ENCODE results near the gene SYMPK.
A peak's percentile ranks its signal among the peaks of the same experiment; 100 is the strongest.
"Not testable (repeated sequence)": the region's sequence is repeated elsewhere in the genome, so short reads cannot be mapped to it uniquely, and the experiment has no call there.

SYMPK gene

DNA sequence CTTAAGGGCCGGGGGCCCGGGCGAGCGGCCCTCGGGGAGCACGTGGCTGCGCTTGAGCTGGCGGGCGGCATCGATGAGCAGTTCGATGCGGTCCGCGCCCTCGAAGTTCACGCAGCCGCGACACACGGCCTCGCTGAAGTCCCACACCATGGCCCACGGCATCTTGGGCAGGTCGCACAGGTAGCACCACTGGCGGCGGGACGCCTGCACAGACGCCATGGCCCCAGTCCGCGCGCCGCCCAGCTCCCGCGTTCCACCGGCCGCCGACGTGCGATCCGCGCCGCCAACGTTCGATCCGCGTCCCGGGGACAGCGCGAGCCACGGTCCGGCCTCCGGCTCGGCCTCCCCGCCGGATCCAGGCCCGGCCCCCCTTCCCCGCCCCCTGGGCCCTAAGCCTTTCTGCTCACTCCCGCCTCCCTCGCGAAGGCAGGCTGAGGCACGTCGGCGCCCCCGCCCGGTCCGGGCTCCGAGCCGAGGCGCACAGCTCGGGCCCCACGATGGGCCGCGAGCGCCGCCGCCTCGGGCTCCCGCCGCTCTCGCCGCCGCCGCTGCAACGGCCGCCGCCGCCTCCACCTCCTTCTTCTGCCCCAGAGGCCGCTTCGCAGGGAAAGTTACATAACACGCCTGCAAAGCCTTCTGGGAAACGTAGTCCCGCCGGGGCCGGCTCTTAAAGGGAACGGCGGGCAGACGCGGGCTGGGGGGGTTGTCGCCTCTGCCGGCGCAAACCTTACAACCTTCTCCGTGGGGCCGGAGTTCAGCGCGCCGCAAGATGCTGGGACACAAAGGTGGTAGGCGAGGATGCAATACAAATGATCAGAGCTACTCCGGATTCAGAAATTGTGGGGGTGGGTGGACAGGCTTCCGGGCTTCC is 22.8 kb upstream of the SYMPK start, which contains the start of gene IRF2BP1:
TSS of gene IRF2BP1 (minus strand) at position 586 of the 871 bp plus-strand sequence. CDS start at position 219, 367 bp downstream.
- peak; percentile 94 for DNase-seq

DNA sequence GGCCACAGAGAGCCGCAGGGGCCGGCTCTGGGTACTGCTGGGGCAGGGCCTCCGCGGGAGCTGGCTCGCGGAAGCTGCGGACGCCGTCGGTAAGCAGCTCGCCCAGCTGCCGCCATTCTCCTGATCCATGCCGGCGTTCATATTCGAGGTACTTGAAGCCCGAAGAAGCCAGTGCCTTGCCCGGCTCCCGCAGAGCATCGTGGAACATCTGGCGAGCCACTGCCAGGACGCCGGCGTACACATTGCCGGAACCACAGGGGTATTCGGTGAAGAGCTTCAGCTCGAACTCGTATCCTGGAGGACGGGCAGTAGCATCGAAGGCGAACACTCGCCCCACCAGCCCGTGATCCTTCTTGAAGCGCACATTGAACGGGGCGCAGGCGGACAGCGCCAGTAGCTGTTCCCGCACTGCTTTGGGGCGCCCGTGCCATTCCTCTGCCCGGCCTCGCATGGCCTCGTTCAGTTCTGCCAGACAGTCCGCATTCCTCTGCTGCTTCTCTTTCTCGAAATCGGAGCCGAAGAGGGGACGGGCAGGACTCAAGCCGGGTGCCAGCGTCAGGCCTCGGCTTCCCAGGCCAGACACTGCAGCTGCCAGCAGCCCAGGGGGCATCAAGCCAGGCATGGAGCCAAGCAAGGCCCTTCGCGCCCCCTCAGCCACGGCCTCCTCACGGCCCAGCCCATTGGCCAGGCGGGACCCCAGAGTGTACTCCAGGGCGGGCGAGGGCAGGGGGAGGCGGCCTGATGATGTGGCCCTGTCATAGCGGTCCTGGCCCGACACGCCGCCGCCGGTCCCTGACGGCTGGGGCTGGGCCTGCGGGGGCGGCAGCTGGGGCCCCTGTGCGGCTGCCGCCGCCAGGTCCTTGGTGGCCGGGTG is 22.0 kb upstream of the SYMPK start:
- DNase-seq = no peak

DNA sequence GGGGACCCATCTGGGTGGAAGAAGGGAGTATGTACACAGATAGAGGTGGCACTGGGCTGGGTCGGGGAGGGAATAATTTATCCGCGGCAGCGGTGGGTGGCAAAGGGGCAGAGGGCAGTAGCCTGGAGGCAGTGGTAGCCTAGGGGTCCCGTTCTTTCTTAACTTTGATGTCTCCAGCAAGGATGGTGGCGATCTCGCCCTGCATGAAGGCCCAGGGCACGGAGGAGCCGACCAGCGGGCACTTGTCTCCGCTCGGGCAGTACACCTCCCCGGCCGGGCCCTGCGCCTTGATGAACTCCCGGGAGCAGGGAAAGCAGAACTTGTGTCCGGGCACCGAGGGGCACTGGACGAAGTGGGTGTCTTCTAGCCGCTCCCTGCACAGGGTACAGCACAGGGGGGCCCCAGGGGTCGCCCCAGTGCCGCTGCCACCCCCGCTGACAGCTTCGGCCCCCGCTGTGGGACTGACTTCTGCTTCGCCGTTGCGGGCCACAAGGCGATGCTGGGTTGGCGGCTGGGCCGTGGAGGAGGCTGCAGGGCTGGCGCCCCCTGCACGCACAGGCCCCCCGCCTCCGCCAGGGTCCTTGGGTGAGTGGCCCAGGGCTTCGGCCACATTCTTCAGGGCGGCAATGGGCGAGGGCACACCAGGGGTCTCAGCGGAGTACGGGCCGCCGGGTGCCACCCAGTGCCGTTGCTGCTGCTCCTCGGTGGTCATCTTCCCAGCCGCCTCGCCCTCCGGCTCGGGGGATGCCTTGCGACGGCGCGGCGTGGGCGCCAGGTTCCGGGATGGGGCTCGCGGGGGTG is 21.1 kb upstream of the SYMPK start:
- no peak for DNase-seq

DNA sequence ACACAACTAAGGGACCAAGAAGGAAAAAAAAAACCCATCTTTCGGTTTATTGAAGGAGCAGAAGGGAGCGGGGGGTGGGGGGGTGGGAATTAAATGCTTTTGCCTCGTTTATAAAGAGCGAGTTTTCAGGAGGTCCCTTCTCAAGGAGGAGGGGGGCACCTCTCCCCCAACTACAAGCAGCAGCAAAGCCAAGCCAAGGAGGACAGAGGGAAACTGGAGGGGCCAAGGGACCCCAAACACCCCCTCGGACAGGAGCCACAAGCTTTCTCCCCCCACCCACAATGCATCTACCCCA is 20.6 kb upstream of the SYMPK start:
- no peak for DNase-seq

DNA sequence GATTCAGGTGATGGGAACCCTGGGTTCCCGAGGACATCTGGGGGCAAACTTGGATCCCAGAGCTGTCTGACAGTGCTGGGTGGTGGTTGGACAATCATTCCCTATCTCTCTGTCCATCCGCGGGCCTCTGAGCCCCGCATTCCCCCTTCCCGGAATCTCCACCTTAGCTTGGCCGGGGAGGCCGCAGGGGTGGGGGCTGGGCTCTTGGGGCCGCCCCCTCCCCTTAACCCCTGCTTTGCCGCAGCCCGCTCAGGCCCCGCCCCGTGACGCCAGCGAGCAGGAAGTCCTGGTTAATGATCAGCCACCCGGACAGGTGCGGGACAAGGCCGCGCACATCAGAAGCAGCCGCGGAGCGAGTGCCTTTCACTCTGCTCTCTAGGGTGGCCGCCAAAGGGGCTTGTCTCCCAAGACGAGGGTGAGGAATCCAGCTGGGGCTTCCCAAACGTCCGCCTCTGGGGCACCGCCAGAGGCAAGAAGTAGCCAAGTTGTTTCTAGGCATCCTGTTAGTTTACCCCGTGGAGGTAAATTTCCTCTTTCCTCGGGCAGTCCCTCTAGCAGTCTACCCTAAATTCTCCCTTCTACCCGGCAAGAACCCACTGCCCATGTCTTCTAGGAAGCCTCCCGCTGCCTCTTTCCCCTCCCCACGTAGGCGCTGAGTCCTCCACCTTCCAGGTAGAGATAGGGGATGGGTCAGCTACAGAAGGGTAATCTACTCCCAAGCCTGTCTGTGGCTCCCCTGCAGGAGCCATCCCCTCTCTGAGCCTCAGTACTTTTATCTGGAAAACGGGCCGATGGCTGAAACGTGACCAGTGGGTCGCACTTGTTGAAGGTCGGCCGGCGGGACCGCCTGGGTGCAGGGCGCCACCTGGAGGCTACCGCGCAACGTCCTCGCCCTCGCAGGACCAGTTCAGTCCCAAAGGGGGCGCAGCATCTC is 20.0 kb upstream of the SYMPK start:
- DNase-seq = peak; percentile 66

DNA sequence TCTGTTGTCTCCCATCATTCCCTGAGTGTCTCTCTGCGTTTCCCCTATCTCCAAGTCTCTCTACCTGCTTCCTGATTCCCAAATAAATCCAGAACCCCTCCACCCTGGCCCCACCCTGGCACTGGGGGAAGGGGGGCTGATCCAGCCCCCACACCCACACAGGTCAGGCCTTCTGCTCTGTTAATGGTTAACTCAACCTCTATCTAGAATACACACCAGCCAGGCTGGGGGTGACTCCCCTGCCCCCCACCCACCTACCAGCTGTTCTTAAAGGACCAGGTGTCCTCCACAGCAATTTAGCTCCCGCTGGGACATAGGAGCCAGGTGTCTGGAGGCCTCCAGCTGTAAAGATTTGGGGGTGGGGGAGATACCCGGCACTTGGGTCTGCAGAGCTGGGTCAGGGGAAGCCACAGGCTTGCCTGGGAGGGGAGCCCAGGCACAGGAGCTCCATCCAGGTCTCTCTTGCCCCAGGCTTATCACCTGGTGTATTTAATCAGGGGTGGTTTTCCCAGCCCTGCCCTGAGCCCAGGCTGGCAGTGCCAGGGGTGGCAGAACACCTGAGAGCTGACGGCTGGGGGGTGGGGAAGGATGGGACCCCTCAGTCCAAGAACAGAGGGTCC is 19.1 kb upstream of the SYMPK start:
- no peak for DNase-seq

DNA sequence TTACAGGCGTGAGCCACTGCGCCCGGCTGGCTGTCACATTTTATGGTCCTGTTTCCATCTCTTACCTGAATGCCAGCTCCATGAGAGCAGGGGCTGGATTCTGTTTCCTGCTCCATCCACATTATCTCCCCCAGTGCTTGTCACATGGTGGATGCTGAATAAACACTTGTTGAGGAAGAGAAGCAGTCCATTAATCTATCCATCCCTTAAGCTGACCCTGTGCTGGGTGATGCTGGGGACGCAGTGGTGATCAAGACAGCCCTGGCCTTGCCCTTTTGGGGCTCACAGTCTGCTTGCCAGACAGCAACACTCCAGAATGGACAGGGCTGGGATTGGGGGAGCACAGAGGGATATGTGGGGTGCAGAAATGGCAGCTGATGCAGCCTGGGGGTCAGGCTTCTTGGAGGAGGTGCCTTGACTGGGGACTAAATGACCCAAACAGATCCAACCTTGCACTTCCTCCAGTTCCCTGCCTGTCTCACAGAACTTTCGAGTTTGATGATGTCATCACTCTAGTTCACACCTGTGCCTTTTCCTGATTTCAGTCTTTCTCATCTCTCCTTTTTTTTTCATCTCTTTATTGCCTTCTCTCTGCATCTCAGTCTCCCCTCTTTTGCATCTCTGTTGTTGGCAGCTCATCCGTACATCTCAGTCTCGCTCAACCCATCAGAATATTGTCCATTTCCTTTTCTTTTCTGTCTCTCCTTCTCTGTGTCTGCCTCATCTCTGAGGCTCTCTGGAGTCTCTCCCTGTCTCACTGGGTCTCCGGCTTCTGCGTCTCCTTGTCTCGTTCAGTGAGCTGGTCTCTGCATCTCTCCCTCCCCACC is 18.3 kb upstream of the SYMPK start:
- no peak for DNase-seq

DNA sequence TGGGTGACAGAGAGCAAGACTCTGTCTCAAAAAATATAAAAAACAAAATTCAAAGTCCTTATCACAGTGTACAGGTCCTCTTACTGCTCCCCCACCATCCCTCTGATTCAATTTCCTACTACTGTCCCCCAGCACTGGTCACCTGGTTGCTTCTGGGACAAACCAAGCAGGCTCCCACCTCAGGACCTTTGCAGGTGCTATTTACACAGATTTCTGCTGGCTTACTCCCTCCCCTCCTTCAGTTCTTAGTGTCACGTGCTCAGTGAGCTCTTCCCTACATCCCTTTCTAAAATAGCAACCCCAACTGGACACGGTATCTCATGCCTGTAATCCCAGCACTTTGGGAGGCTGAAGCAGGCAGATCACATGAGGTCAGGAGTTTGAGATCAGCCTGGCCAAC is 17.0 kb upstream of the SYMPK start:
- DNase-seq = no peak

DNA sequence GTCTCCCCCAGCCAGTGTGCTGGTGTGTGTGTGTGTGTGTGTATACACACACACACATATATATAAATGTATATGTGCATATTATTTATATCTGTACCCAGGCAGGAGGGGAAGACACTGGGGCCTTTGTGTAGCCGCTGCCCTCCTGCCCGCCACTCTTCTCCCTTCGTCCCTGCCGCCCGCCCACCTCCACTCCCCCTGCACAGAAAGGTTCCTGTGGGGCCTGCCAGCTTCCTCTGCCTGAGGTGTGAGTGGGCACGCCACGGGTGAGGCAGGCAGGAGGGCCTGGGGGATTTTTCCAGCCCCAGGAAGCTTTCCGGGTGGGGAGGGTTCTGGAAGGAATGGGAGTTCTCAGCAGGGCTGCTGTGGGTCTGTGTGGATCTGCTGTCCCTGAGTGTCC is 16.1 kb upstream of the SYMPK start:
- no peak for DNase-seq

DNA sequence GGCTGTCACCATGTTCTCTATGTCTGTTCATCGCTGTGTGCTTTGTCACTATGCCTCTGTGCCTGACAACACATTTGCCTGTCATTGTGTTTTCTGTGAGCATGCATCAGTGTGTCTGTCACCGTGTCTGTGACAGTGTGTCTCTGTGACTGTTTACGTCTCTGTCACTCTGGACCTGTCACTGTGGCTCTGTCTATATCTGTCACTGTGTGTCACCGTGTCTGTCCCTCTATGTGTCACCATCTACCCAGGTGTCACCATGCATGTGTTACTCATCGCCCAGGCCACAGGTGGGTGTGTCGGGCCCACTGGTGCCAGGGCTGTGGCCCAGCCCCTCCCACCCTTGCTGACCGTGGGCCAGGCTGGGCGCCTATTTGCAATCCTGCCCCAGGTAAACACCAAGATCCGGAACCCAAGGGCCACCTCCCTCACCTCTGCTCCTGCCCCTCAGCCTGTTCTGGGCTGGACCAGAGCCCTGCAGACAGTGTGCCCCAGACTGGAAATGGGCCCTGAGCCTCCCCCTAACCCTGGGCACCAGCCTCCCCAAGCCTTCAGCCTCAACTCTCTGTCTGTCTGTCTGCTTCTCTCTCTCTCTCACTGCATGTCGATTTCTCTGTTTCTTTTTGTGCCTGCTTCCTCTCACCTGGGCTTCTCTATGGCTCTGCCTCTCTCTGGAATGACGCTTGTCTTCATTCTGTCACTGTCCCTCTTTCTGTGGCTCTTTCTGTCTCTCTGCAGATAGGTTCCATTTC is 15.3 kb upstream of the SYMPK start:
- no peak for DNase-seq

DNA sequence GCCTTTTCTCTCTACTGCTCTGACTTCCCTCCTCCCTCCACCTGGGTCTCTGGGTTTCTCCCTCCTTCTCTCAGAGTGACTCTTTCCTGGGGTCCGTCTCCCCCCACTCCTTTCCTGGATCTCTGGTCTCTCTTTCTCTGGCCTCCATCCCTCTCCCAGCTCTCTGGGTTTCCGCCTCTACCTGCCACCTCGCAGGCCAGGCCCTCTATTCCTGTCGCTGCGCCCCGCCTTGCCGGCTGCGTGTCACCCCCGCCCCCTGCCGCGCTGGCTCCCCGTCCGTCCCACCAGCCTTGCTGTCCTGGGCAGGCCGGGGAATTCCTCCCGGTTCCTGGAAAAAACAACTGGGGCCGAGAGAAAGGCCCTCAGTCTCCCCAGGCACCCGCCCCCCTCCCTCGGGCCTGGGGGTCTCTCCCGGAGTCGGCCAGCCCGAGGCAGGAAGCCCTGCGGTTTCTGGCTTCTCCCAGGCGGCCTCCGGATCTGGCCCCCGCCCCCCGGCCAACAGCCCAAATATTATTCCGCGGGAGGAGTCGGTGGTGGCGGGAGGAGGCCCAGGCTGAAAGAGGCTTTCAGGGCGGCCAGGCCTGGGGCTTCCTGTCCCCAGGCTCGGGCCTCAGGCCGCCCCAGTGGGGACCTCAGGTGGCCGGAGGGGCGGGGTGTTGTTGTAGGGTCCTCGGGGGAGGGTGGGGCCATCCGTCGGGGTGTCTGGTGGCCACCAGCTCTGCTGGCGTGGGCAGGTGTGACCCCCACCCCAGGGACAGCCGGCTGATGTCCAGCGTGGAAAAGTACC is 13.7 kb upstream of the SYMPK start:
- DNase-seq = no peak

DNA sequence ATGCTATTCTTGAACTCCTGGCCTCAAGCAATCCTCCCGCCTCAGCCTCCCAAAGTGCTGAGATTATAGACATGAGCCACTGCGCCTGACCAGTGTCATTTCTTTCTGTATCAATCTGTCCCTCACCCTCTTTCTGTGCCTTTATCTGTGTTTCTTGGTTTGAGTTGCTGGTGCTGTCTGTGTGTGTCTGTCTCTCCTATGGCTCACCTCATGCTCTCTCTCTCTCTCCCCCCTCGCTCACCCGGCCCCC is 13.1 kb upstream of the SYMPK start:
- DNase-seq = no peak

DNA sequence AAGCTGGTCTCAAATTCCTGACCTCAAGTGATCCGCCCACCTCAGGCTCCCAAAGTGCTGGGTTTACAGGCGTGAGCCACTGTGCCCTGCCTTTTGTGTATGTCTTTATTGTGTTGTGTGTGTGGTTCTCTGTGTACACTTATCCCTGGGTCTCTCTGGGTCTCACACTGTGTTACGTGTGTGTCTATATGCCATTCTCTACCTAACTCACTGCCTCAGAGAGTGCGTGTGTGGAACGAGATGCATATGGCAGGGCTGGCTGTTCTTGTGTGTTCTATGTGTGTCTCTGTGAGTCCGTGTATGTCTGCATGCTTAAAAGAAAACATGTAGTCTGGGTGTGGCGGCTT is 11.6 kb upstream of the SYMPK start:
- no peak for DNase-seq

DNA sequence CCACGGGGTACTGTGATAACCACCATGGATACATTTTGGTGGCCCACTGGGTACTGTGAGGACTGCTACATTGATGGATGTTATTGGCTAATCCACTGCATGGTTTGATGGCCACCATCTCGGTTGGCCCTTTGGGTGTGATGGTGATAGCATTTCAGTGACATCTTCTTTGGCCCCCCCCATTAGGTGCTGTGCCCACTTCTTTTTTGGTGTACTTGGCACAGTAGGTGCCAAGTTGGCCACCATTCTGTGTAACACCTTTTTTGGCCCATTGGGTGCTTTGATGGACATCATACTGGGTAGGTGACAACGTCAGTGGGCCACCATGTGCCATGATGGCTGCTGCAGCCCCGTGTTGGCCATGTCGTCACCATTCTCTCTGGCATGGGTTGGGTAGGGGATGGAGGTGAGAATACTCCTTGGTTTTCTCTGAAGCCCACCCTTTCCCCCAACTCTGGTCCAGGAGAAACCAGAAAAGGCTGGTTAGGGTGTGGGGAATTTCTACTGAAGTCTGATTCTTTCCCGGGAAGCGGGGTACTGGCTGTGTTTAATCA is 10.3 kb upstream of the SYMPK start:
- no peak for DNase-seq

DNA sequence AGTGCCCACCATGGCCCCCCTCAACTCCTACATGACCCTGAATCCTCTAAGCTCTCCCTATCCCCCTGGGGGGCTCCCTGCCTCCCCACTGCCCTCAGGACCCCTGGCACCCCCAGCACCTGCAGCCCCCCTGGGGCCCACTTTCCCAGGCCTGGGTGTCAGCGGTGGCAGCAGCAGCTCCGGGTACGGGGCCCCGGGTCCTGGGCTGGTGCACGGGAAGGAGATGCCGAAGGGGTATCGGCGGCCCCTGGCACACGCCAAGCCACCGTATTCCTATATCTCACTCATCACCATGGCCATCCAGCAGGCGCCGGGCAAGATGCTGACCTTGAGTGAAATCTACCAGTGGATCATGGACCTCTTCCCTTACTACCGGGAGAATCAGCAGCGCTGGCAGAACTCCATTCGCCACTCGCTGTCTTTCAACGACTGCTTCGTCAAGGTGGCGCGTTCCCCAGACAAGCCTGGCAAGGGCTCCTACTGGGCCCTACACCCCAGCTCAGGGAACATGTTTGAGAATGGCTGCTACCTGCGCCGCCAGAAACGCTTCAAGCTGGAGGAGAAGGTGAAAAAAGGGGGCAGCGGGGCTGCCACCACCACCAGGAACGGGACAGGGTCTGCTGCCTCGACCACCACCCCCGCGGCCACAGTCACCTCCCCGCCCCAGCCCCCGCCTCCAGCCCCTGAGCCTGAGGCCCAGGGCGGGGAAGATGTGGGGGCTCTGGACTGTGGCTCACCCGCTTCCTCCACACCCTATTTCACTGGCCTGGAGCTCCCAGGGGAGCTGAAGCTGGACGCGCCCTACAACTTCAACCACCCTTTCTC is 9.4 kb upstream of the SYMPK start:
- no peak for DNase-seq

DNA sequence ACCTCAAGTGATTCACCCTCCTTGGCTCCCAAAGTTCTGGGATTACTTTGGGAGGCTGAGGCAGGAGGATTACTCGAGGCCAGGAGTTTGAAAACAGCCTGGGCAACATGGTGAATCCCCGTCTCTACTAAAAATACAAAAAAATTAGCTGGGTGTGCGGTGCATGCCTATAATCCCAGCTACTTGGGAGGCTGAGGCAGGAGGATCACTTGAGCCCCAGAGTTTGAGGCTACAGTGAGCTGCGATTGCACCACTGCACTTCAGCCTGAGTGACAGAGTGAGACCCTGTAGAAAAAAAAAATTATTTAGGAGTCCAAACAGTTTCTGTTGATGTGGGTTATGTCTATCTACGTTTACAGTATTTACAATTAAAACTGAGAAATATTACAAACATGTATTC is 7.9 kb upstream of the SYMPK start:
- DNase-seq = no peak

DNA sequence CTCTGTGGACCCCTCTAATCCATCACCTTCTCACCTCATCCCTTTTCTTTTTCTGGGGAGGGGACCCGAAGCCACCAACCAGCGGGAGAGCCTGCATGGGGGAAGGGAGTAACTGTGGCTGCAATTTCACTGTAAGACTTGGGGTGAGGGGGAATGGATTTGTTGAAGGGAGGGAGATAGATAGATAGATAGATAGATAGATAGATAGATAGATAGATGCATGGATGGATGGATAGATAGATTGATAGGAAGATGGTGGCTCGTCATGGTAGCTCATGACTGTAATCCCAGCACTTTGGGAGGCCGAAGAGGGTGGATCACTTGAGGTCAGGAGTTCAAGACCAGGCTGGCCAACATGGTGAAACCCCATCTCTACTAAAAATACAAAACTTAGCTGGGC is 4.3 kb upstream of the SYMPK start:
- not testable (repeated sequence) for DNase-seq
